Kidney epithelial cell (primary cell): ENCODE measurements around the gene FOXC2. TPM values are rescaled to one million over a fixed set of nuclear protein-coding genes. Genes with fewer than 3 reads are reported as not detected.

Experiments
- DNase-seq: peaks from one replicate; pipeline ENCODE4 v3.0.0-alpha.2; 2010; ENCODE audit warnings: low read depth
- H3K27me3 ChIP-seq: 2 replicates; pipeline ENCODE4 v1.6.0; 2011; ENCODE audit warnings: low read length; ENCODE audit not compliant: control insufficient read depth, insufficient read depth
- H3K36me3 ChIP-seq: 2 replicates; pipeline ENCODE4 v1.5.1; 2011; ENCODE audit warnings: low read length; ENCODE audit not compliant: control insufficient read depth, insufficient read depth
- H3K4me3 ChIP-seq: 2 replicates; pipeline ENCODE4 v1.5.1; 2011; ENCODE audit warnings: low read depth, mild to moderate bottlenecking, control low read depth, low read length
- CTCF ChIP-seq: IDR thresholded peaks from 2 replicates; pipeline ENCODE4 v1.5.1; 2011; ENCODE audit warnings: mild to moderate bottlenecking, moderate library complexity, low read length, control low read depth, inconsistent platforms; ENCODE audit not compliant: insufficient read depth, poor library complexity, severe bottlenecking
- total RNA-seq: library from RNA; depleted of rRNA; stranded (reverse); fragments of >200 nt; gene quantifications from 2 replicates; pipeline ENCODE4 v1.2.3, GENCODE V29; 2015

Gene FOXC2
- total RNA-seq, 1 donor from 2014 or later: 12.2 TPM

GRCh38 chr16:86534779-86535615 lies 31.6 kb upstream of the FOXC2 start:
- no peak for DNase-seq
- H3K36me3 ChIP-seq: peaks cover 1% of the 10 kb centered on the region
- TF ChIP-seq CTCF: no peak

GRCh38 chr16:86536621-86537020 lies 30.0 kb upstream of the FOXC2 start:
- Histone ChIP-seq H3K4me3 (no peak overlapping the region), H3K27me3 (no peaks in the 10 kb centered on the region), H3K36me3 (peaks cover 1% of the 10 kb centered on the region)
- no peak for TF ChIP-seq CTCF
- DNase-seq: no peak

More at GRCh38 chr16:86534779-86535615, 31.6 kb upstream of the FOXC2 start:
- Histone ChIP-seq H3K27me3 (no peaks in the 10 kb centered on the region), H3K4me3 (no peak overlapping the region)

GRCh38 chr16:86537486-86537885 lies 29.1 kb upstream of the FOXC2 start:
- no peak for TF ChIP-seq CTCF
- DNase-seq: no peak
- peaks cover 1% of the 10 kb centered on the region for H3K36me3 ChIP-seq
- no peaks in the 10 kb centered on the region for H3K27me3 ChIP-seq
- no peak overlapping the region for H3K4me3 ChIP-seq

- Histone ChIP-seq H3K27me3 (no peaks in the 10 kb centered on the region), H3K36me3 (peaks cover 1% of the 10 kb centered on the region), H3K4me3 (no peak overlapping the region)
- TF ChIP-seq CTCF: no peak
- DNase-seq: no peak
Observed at GRCh38 chr16:86538196-86538780, 28.3 kb upstream of the FOXC2 start.

- H3K4me3 ChIP-seq: no peak overlapping the region
- H3K36me3 ChIP-seq: peaks cover 1% of the 10 kb centered on the region
- DNase-seq: no peak
- no peaks in the 10 kb centered on the region for H3K27me3 ChIP-seq
- TF ChIP-seq CTCF: no peak
Observed at GRCh38 chr16:86540894-86541293, 25.7 kb upstream of the FOXC2 start.

GRCh38 chr16:86541560-86541959 lies 25.1 kb upstream of the FOXC2 start:
- Histone ChIP-seq H3K36me3 (peaks cover 1% of the 10 kb centered on the region), H3K27me3 (no peaks in the 10 kb centered on the region), H3K4me3 (no peak overlapping the region)
- no peak for TF ChIP-seq CTCF
- no peak for DNase-seq
